HepG2 (cell line): ENCODE data around the gene LSM10. TPM values are rescaled to one million over a fixed set of nuclear protein-coding genes. Genes with fewer than 3 reads are reported as not detected.

Experiments
- ATAC-seq: fragments of 200-7000 bp; cut with Tn5 transposase; 3 replicates; pipeline ENCODE4 v1.9.1; 2020; ENCODE audit warnings: mild to moderate bottlenecking, moderate library complexity
- BruUV-seq: library from RNA; stranded (reverse); fragments of 400-500 nt; replicated peaks from 2 replicates; lab custom pipeline; 2021; lab: Mats Ljungman, UMichigan
- CTCF ChIA-PET: fragments of 300-600 bp; formaldehyde crosslinking; extraction: SDS; loops from one replicate; lab custom pipeline; 2021; ENCODE audit warnings: low total read pairs, inconsistent platforms, low intra/inter-chr PET ratio; lab: Yijun Ruan, JAX
- POLR2A ChIA-PET: fragments of 350-600 bp; sonication (Branson Sonifier 250); formaldehyde crosslinking; loops from one replicate; lab custom pipeline; 2020; ENCODE audit warnings: antibody characterized with exemption, inconsistent platforms; lab: Yijun Ruan, JAX
- DNase-seq: peaks from one replicate; pipeline ENCODE4 v3.0.0-alpha.2; 2015; ENCODE audit warnings: low spot score
- FAIRE-seq: peaks from 3 replicates; lab custom pipeline; 2011; peaks lifted over from hg19 to GRCh38; lab: Jason Lieb, UNC
- H2AFZ ChIP-seq: one replicate; pipeline ENCODE4 v1.6.1; 2011; ENCODE audit warnings: low read length, inconsistent platforms
- H3K27ac ChIP-seq: fragments of 300-600 bp; 3 replicates; pipeline ENCODE4 v1.8.0; 2011; ENCODE audit warnings: mixed run types, mild to moderate bottlenecking, mixed read lengths, low read length, inconsistent platforms; ENCODE audit not compliant: insufficient read depth; ENCODE audit errors: extremely low read length
- H3K27me3 ChIP-seq, 2 experiments: fragments of 200-600 bp in 1 of 2; 2 replicates in 1 of 2; 3 replicates in 1 of 2; pipeline versions ENCODE4 v1.6.0 to v1.8.0; 2011; ENCODE audit warnings: low read length in 2 of 2, mild to moderate bottlenecking in 2 of 2, moderate library complexity in 2 of 2, inconsistent platforms in 1 of 2; ENCODE audit not compliant: insufficient read depth in 2 of 2, control insufficient read depth in 1 of 2
- H3K36me3 ChIP-seq, 2 experiments: fragments of 200-600 bp in 1 of 2; replicated peaks in 1 of 2; 2 replicates in 1 of 2; 3 replicates in 1 of 2; pipeline versions ENCODE4 v1.5.1 to v1.8.0; 2011; ENCODE audit warnings: low read length in 2 of 2, inconsistent platforms in 1 of 2; ENCODE audit not compliant: insufficient read depth in 2 of 2, control insufficient read depth in 1 of 2
- H3K4me1 ChIP-seq: 2 replicates; pipeline ENCODE4 v1.5.1; 2012; ENCODE audit warnings: low read length, inconsistent platforms; ENCODE audit not compliant: insufficient read depth
- H3K4me2 ChIP-seq: 2 replicates; pipeline ENCODE4 v1.6.0; 2011; ENCODE audit warnings: low read depth, low read length, inconsistent platforms
- H3K4me3 ChIP-seq, 3 experiments: fragments of 200-600 bp in 1 of 3; sonication (generic), shearing (Covaris generic) in 1 of 3; replicated peaks in 1 of 3; 2 replicates each; pipeline ENCODE4 v1.5.1; 2011 to 2016; ENCODE audit warnings: low read length in 3 of 3, inconsistent platforms in 2 of 3, low read depth in 2 of 3, mild to moderate bottlenecking in 2 of 3, control low read depth in 1 of 3, mixed read lengths in 1 of 3; ENCODE audit not compliant: insufficient read depth in 1 of 3
- H3K79me2 ChIP-seq: one replicate; pipeline ENCODE4 v1.6.1; 2011; ENCODE audit warnings: low read length, inconsistent platforms; ENCODE audit not compliant: insufficient read depth
- H3K9ac ChIP-seq: 2 replicates; pipeline ENCODE4 v1.6.0; 2011; ENCODE audit warnings: mild to moderate bottlenecking, low read depth, low read length, inconsistent platforms; ENCODE audit not compliant: insufficient read depth
- H3K9me3 ChIP-seq: 2 replicates; pipeline ENCODE4 v1.5.1; 2012; ENCODE audit warnings: mild to moderate bottlenecking, low read length
- H4K20me1 ChIP-seq: 2 replicates; pipeline ENCODE4 v1.6.0; 2011; ENCODE audit warnings: inconsistent platforms, mild to moderate bottlenecking, low read length, moderate library complexity; ENCODE audit not compliant: insufficient read depth
- AKNA ChIP-seq: sonication (generic); formaldehyde crosslinking; IDR thresholded peaks from 2 replicates; pipeline ENCODE4 v1.4.0; 2020; ENCODE audit warnings: missing genetic modification reagents, borderline replicate concordance
- ZBTB3 ChIP-seq: sonication (generic); formaldehyde crosslinking; IDR thresholded peaks from 2 replicates; pipeline ENCODE4 v1.4.0; 2020; ENCODE audit warnings: low read depth, mild to moderate bottlenecking, moderate library complexity, missing genetic modification reagents, borderline replicate concordance
- ZNF414 ChIP-seq: sonication (generic); formaldehyde crosslinking; IDR thresholded peaks from 2 replicates; pipeline ENCODE4 v1.5.0; 2020; ENCODE audit warnings: missing genetic modification reagents
- ZNF614 ChIP-seq: IDR thresholded peaks from 2 replicates; pipeline ENCODE4 v1.6.1; 2018; ENCODE audit warnings: missing biosample characterization, missing genetic modification reagents, inconsistent platforms, borderline replicate concordance
- WGBS: methylation state at CpG from one replicate; pipeline ENCODE4 v1.1.6; 2017; ENCODE audit warnings: low lambda C conversion rate; 5-methylcytosine and 5-hydroxymethylcytosine counted together
- in situ Hi-C: cut with HindIII; loops from 2 replicates; pipeline ENCODE4 v1.10.0; 2017; ENCODE audit warnings: low pct_unique_long_range_greater_than_20kb; ENCODE audit not compliant: extremely low pct_ligation_motif_present
- intact Hi-C: fragments of 100-400 bp; cut with micrococcal nuclease; formaldehyde crosslinking; loops from one replicate; pipeline ENCODE4 v1.10.0; 2022; ENCODE audit not compliant: unreplicated experiment
- polyA plus RNA-seq, 8 experiments: library from polyadenylated mRNA; depleted of rRNA in 3 of 8; stranded (reverse) in 7 of 8; unstranded in 1 of 8; fragments of >200 nt; fragmentation: Illumina TruSeq in 4 of 8; extraction: Trizol in 4 of 8; gene quantifications; 2 replicates each; pipeline versions ENCODE4 v1.2.1 to v1.2.3, GENCODE V29; 2011 to 2016; ENCODE audit warnings: low read depth in 4 of 8, missing spikeins in 1 of 8, mixed read lengths in 1 of 8; ENCODE audit not compliant: insufficient read depth in 1 of 8
- total RNA-seq, 5 experiments: library from RNA; depleted of rRNA; stranded (reverse); fragments of >200 nt; fragmentation: Illumina TruSeq; extraction: Trizol; gene quantifications; 2 replicates each; pipeline ENCODE4 v1.2.3, GENCODE V29; 2016; ENCODE audit warnings: low read depth in 1 of 5
- TF ChIP-seq, protein P1 (sequence below): conservative IDR thresholded peaks from 2 replicates; pipeline ENCODE4 v1.6.1; 2018; ENCODE audit warnings: missing genetic modification reagents
- TF ChIP-seq, protein P2 (sequence below): sonication (generic); formaldehyde crosslinking; IDR thresholded peaks from 2 replicates; pipeline ENCODE4 v1.5.0; 2020; ENCODE audit warnings: missing genetic modification reagents
- TF ChIP-seq, protein P3 (sequence below): sonication (generic); formaldehyde crosslinking; IDR thresholded peaks from 2 replicates; pipeline ENCODE4 v1.5.1; 2020; ENCODE audit warnings: missing genetic modification reagents, mild to moderate bottlenecking, borderline replicate concordance

The LSM10 gene
- total and polyA plus RNA-seq, 2 of the 13 experiments (the other 11 are each of a cell fraction or from before 2014, with no cell fraction given): 14.0 to 52.0 TPM

- ChIA-PET CTCF (no interaction called here), POLR2A (interaction anchor here (1.7 kb wide), 1 partner anchor 33 kb away, joined by 4 read pairs; no protein-coding TSS in a partner anchor)
- no peak overlapping the region for H3K9ac ChIP-seq
- TF ChIP-seq ZNF614 (CRISPR knock-in tag) (no peak), ZBTB3 (CRISPR knock-in tag) (no peak), ZNF414 (no peak), AKNA (no peak)
- TF ChIP-seq, protein P1, sequence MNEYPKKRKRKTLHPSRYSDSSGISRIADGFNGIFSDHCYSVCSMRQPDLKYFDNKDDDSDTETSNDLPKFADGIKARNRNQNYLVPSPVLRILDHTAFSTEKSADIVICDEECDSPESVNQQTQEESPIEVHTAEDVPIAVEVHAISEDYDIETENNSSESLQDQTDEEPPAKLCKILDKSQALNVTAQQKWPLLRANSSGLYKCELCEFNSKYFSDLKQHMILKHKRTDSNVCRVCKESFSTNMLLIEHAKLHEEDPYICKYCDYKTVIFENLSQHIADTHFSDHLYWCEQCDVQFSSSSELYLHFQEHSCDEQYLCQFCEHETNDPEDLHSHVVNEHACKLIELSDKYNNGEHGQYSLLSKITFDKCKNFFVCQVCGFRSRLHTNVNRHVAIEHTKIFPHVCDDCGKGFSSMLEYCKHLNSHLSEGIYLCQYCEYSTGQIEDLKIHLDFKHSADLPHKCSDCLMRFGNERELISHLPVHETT: no peak
- TF ChIP-seq, protein P2, sequence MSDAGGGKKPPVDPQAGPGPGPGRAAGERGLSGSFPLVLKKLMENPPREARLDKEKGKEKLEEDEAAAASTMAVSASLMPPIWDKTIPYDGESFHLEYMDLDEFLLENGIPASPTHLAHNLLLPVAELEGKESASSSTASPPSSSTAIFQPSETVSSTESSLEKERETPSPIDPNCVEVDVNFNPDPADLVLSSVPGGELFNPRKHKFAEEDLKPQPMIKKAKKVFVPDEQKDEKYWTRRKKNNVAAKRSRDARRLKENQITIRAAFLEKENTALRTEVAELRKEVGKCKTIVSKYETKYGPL (CRISPR knock-in tag): no peak
- TF ChIP-seq, protein P3, sequence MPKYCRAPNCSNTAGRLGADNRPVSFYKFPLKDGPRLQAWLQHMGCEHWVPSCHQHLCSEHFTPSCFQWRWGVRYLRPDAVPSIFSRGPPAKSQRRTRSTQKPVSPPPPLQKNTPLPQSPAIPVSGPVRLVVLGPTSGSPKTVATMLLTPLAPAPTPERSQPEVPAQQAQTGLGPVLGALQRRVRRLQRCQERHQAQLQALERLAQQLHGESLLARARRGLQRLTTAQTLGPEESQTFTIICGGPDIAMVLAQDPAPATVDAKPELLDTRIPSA: no peak
- H3K4me2 ChIP-seq: no peak overlapping the region
- WGBS: 94% methylated on average over 4 of the region's 4 CpGs
- in situ Hi-C loops (no loop called here), intact Hi-C loops (loop anchor here (2.0 kb wide), 1 partner anchor 53 kb away; no protein-coding TSS in a partner anchor)
- peaks cover 10 to 44% of the 10 kb centered on the region in 2 experiments for H3K36me3 ChIP-seq
- no peak for FAIRE-seq
- ATAC-seq: no peak
- H3K4me3 ChIP-seq: no peak overlapping the region
- H3K27me3 ChIP-seq: no peaks in the 10 kb centered on the region
- H3K27ac ChIP-seq: no peak overlapping the region
- BruUV-seq: no TSS peak
- no peaks in the 10 kb centered on the region for H4K20me1 ChIP-seq
- peaks cover 24% of the 10 kb centered on the region for H3K79me2 ChIP-seq
- H2AFZ ChIP-seq: no peak overlapping the region
- no peak for DNase-seq
- peaks cover 26% of the 10 kb centered on the region for H3K4me1 ChIP-seq
- H3K9me3 ChIP-seq: no peaks in the 10 kb centered on the region
Measured at GRCh38 chr1:36367798-36368197, 29.9 kb downstream of the LSM10 start.
